ENCODE data around the gene PTPRO. TPM values are rescaled to one million over a fixed set of nuclear protein-coding genes. Genes with fewer than 3 reads are reported as not detected.

Gene PTPRO
- total and polyA plus RNA-seq, 12 donors = 0.21 to 5.4 (median 0.64) TPM; not detected in 1

GRCh38 chr12:15580431-15580830, 258.1 kb downstream of the PTPRO start:
- intact Hi-C loops (cut with DNase I) = loop anchor here in 7 of 10 donors (5.0 to 10.0 kb wide), 5 partner anchors 43 to 306 kb away; no protein-coding TSS in a partner anchor
- TF ChIP-seq CTCF (IDR thresholded peaks at IDR 0.05) = no peak
- DNase-seq (no peak), ATAC-seq (no peak)
- 58 to 72% methylated on average over 1 of the region's 1 CpG for WGBS, 2 donors
- no peaks in the 10 kb centered on the region for H3K36me3 ChIP-seq
- H3K4me1 ChIP-seq = peaks cover 0 to 10% (median 0%) of the 10 kb centered on the region in 9 donors
- no peak overlapping the region for H3K27ac ChIP-seq
- H3K27me3 ChIP-seq = peaks cover 0 to 14% (median 3%) of the 10 kb centered on the region in 7 donors
- H3K9me3 ChIP-seq = no peaks in the 10 kb centered on the region
- H3K4me3 ChIP-seq = no peak overlapping the region

GRCh38 chr12:15581006-15581405, 258.7 kb downstream of the PTPRO start:
- peaks cover 0 to 1% (median 0%) of the 10 kb centered on the region in 9 donors for H3K36me3 ChIP-seq
- peaks cover 0 to 20% (median 3%) of the 10 kb centered on the region in 7 donors for H3K27me3 ChIP-seq
- no peak for TF ChIP-seq CTCF (IDR thresholded peaks at IDR 0.05)
- no peaks in the 10 kb centered on the region for H3K9me3 ChIP-seq
- no peak overlapping the region for H3K27ac ChIP-seq
- 74 to 78% methylated on average over 6 of the region's 6 CpGs for WGBS, 2 donors
- no peak overlapping the region for H3K4me3 ChIP-seq
- DNase-seq (no peak), ATAC-seq (no peak)
- intact Hi-C loops (cut with DNase I) = loop anchor here in 7 of 10 donors (5.0 to 10.0 kb wide), 5 partner anchors 44 to 306 kb away; no protein-coding TSS in a partner anchor
- H3K4me1 ChIP-seq = peaks cover 0 to 4% (median 0%) of the 10 kb centered on the region in 9 donors

- no peak for TF ChIP-seq CTCF (IDR thresholded peaks at IDR 0.05)
- no peak overlapping the region for H3K4me3 ChIP-seq
- no peak overlapping the region for H3K27ac ChIP-seq
- WGBS, 2 donors = 79 to 89% methylated on average over 7 of the region's 7 CpGs
- H3K4me1 ChIP-seq = no peaks in the 10 kb centered on the region
- peaks cover 0 to 25% (median 0%) of the 10 kb centered on the region in 7 donors for H3K27me3 ChIP-seq
- H3K36me3 ChIP-seq = peaks cover 0 to 4% (median 0%) of the 10 kb centered on the region in 9 donors
- H3K9me3 ChIP-seq = no peaks in the 10 kb centered on the region
- ATAC-seq = no peak
- intact Hi-C loops (cut with DNase I) = loop anchor here (1.0 to 10.0 kb wide), 8 partner anchors 47 to 309 kb away; no protein-coding TSS in a partner anchor
- no peak for DNase-seq
Observed at GRCh38 chr12:15583804-15584203, 261.5 kb downstream of the PTPRO start.

GRCh38 chr12:15584366-15585041, 262.2 kb downstream of the PTPRO start:
- Histone ChIP-seq H3K27me3 (peaks cover 0 to 23% (median 0%) of the 10 kb centered on the region in 7 donors), H3K4me3 (no peak overlapping the region), H3K36me3 (peaks cover 0 to 4% (median 0%) of the 10 kb centered on the region in 9 donors), H3K4me1 (no peaks in the 10 kb centered on the region), H3K27ac (no peak overlapping the region), H3K9me3 (no peaks in the 10 kb centered on the region)
- peak; percentile 36 to 80 (median 69) for TF ChIP-seq CTCF (IDR thresholded peaks at IDR 0.05)
- ATAC-seq = peak in 1 of 8 donors; percentile 22
- intact Hi-C loops (cut with DNase I) = loop anchor here (1.0 to 10.0 kb wide), 8 partner anchors 47 to 310 kb away; no protein-coding TSS in a partner anchor
- WGBS, 2 donors = 32 to 41% methylated on average over 3 of the region's 3 CpGs
- DNase-seq = no peak

Data from heart right ventricle (tissue), 16 donors.